Right lobe of liver (tissue), 6 donors: ENCODE measurements around the gene SIK1. TPM values are rescaled to one million over a fixed set of nuclear protein-coding genes. Genes with fewer than 3 reads are reported as not detected.
A peak's percentile ranks its signal among the peaks of the same experiment; 100 is the strongest.
"Not testable (repeated sequence)": the region's sequence is repeated elsewhere in the genome, so short reads cannot be mapped to it uniquely, and the experiment has no call there.

Experiments used
- ATAC-seq, 4 donors: fragments of 200-7000 bp; cut with Tn5 transposase; one replicate each; pipeline ENCODE4 v1.9.1; 2020; ENCODE audit warnings: mild to moderate bottlenecking in 4 of 4, moderate library complexity in 4 of 4
- DNase-seq, 3 donors: peaks; one replicate each; pipeline ENCODE4 v3.0.0-alpha.2; 2020
- H3K27ac ChIP-seq, 3 donors: fragments of 200-600 bp; one replicate each; pipeline ENCODE4 v1.8.0; 2022
- H3K27me3 ChIP-seq, 2 donors: fragments of 200-600 bp; one replicate each; pipeline ENCODE4 v1.8.0; 2022
- H3K36me3 ChIP-seq, 4 donors: fragments of 200-600 bp; sonication (generic) in 1 of 4; one replicate each; pipeline versions ENCODE4 v1.5.1 to v1.8.0; 2017 to 2022; ENCODE audit warnings: control low read depth in 1 of 4
- H3K4me1 ChIP-seq, 4 donors: fragments of 200-600 bp; sonication (generic) in 1 of 4; one replicate each; pipeline versions ENCODE4 v1.5.1 to v1.8.0; 2017 to 2022; ENCODE audit warnings: control low read depth in 1 of 4
- H3K4me3 ChIP-seq, 3 donors: fragments of 200-600 bp; one replicate each; pipeline ENCODE4 v1.8.0; 2022
- H3K9me3 ChIP-seq, 4 donors: fragments of 200-600 bp; sonication (generic) in 1 of 4; one replicate each; pipeline versions ENCODE4 v1.5.1 to v1.8.0; 2017 to 2022; ENCODE audit warnings: control low read depth in 1 of 4
- WGBS: methylation state at CpG from one replicate; pipeline ENCODE4 v1.1.6; 2018; ENCODE audit warnings: low coverage, low lambda C conversion rate; ENCODE audit not compliant: insufficient coverage; ENCODE audit errors: missing lambda C conversion rate; 5-methylcytosine and 5-hydroxymethylcytosine counted together
- intact Hi-C, 2 donors: fragments of 100-400 bp; cut with DNase I; formaldehyde crosslinking; loops; one replicate each; pipeline versions ENCODE4 v1.11.2 to v1.14.1; 2022
- total RNA-seq, 6 experiments: library from RNA; depleted of rRNA in 2 of 6; stranded (reverse); fragments of >200 nt in 2 of 6; fragmentation: NEBNext Ultra II Directional in 3 of 6; extraction: Animal tissue kit (Norgen Biotek cat#: 25700) in 3 of 6; gene quantifications; one replicate each; pipeline versions ENCODE4 v1.1.0 to v1.2.4, GENCODE V29; 2016 to 2023
- donor health status: DM: no; HTN: yes; CAD: no.
- donor health status: DM: no; HTN: no; CAD: no.
- donor health status: DM: no; HTN: no; CAD: no.
- donor health status: DM: no; HTN: yes; CAD: no.
- donor health status: DM: no; HTN: yes; CAD: no.

SIK1 gene
- total RNA-seq, 6 experiments from 2014 or later = 4.2 to 44.4 (median 23.9) TPM

DNA sequence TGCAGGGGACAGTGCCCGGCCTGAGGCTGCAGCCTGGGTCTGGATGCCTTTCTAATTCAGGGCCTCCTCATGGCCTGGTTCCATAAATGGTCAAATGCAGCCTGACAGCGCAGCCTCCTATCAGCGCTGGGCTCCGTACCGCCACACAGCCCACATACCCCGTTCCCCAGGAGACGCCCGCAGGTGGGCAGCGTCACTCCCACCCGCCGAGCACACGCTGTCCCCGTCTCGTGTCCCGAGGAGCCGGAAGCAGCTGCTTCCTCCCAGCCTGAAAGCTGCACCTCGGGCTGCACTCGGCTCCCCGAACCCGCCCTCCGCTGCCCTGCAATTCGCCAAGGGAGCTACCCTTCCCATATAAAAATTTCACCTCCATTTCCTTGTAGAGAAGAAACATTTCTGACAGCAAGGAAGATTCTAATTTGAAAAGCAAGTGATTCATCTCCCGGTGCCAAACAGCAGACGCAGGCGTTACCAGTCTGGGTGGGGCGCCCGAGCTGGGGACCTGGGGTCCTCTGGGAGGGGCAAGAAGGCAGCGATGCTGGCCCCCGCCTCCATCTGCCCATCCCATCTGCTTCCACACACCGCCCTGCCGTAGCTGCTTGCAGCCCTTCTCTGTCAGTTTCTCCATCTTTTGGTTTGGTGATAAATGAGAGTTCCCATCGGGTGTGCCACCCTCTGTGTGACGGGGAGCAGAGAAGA lies 29.8 kb upstream of the SIK1 start:
- H3K9me3 ChIP-seq, H3K27ac ChIP-seq, H3K27me3 ChIP-seq, DNase-seq, H3K4me1 ChIP-seq, H3K4me3 ChIP-seq, intact Hi-C loops, H3K36me3 ChIP-seq: not testable (repeated sequence)
- WGBS = no CpG with 5 or more reads among the region's 33 CpGs
- peak; percentile 37 to 71 (median 53) for ATAC-seq

DNA sequence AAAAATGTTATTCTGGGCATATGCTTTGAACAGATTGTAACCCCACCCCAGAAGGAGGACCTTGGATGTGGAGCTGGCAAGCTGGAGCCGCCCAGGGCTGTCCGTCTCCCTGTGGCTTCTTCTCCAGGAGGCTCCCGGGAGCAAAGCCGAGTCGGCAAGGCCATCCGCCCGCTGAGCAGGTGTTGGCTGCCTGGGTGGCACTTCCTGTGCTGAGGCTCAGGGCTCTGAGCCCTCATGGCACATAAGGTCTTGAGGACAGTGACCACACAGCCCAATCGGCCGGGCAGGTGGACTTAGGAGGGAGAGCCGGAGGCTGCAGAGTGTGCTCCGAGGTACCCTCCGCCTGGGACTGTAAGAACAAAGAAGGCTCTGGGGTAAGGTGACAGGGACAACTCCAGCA lies 28.8 kb upstream of the SIK1 start:
- H3K27me3 ChIP-seq, intact Hi-C loops, H3K4me3 ChIP-seq, DNase-seq, ATAC-seq, H3K27ac ChIP-seq, H3K9me3 ChIP-seq, H3K36me3 ChIP-seq, H3K4me1 ChIP-seq: not testable (repeated sequence)
- no CpG with 5 or more reads among the region's 12 CpGs for WGBS

DNA sequence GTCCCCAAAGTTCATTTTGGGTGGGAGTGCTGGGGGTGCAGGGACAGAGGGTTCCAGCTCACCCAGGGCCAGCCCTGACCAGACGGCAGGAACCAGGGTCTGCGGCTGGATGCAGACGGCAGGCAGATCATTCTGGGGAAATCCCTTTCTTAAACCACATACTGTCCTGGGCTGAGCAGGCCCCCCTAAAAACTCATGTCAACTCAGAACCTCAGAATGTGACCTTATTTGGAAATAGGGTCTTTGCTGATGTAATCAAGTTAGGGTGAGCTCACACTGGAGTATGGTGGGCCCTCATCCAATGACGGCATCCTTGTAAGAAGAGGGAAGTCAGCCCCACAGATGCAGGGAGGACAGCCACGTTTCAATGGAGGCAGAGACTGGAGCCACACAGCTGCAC lies 27.2 kb upstream of the SIK1 start:
- H3K27me3 ChIP-seq, H3K4me1 ChIP-seq, DNase-seq, H3K4me3 ChIP-seq, H3K27ac ChIP-seq, H3K36me3 ChIP-seq, ATAC-seq, H3K9me3 ChIP-seq, intact Hi-C loops: not testable (repeated sequence)
- no CpG with 5 or more reads among the region's 5 CpGs for WGBS

DNA sequence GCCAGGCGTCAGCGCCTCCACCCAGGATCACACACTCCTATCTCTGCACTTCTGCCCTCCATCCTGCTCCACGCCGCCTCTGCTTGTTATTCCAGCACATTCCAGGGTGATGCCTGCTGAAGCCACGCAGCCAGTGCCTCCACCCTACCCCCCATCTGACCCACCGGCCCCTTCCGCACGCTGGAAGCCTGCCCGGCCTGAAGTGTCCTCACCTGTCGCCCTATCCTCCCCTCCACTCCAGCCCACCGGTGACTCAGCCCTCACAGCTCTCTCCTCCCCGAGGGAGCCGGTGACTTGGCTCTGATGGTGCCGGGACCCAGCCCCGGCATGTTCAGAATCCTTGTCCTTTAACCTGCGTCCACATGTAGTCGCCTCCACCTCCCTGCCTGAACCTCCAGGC lies 24.9 kb upstream of the SIK1 start:
- no CpG with 5 or more reads among the region's 17 CpGs for WGBS
- ATAC-seq, DNase-seq, H3K27ac ChIP-seq, H3K36me3 ChIP-seq, H3K4me3 ChIP-seq, intact Hi-C loops, H3K27me3 ChIP-seq, H3K4me1 ChIP-seq, H3K9me3 ChIP-seq: not testable (repeated sequence)

DNA sequence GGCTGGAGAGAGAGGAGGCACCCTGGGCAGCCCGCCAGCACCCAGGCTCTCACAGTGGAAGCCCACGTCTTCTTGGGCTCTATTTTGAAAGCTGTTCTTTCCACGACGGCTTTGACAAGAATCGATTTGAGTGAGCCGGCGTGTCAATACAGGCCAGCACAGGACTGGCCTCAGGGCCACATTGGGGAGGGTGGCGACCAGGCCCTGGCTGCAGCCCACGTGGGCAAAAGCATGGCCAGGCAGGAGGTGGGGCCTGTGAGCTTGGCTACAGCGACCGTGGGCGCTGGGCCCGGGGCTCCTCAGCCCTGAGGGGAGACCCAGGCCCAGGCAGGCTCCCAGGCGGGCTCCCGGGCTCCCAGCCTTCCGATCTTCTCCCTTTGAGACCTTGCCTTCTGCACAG lies 23.4 kb upstream of the SIK1 start:
- intact Hi-C loops, H3K9me3 ChIP-seq, H3K4me1 ChIP-seq, H3K27ac ChIP-seq, H3K36me3 ChIP-seq, DNase-seq, H3K4me3 ChIP-seq, H3K27me3 ChIP-seq: not testable (repeated sequence)
- no CpG with 5 or more reads among the region's 16 CpGs for WGBS
- ATAC-seq = peak; percentile 68 to 85 (median 83)

DNA sequence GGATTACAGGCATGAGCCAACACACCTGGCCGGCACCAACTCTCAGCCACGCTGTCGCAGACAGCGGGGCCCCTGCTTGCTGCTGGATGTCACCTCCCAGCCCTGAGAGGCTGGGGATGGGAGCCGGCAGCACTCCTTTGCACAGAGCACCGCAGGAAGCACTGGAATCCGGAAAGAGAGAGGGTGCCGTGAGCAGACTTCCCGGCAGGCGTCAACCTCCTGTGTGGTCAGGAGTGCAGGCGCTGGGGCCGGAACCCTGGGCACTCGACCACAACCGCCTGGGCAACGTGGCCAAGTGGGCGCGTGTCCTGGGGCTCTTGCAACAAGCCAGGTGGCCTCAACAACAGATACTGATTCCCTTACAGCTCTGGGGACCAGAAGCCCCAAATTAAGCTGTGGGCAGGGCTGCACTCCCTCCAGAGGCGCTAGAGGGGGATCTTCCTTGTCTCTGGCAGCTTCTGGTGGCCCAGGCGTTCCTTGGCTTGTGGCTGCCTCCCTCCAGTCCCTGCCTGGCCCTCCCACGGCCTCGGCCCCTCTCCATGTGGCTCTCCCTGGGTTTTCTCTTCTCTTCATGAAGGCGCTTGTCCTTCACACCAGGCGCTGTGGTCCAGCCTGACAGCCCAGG lies 20.5 kb upstream of the SIK1 start:
- H3K9me3 ChIP-seq, DNase-seq, H3K4me1 ChIP-seq, intact Hi-C loops, H3K4me3 ChIP-seq, H3K27me3 ChIP-seq, H3K36me3 ChIP-seq, H3K27ac ChIP-seq: not testable (repeated sequence)
- ATAC-seq = peak; percentile 63 to 72 (median 69)
- no CpG with 5 or more reads among the region's 23 CpGs for WGBS

DNA sequence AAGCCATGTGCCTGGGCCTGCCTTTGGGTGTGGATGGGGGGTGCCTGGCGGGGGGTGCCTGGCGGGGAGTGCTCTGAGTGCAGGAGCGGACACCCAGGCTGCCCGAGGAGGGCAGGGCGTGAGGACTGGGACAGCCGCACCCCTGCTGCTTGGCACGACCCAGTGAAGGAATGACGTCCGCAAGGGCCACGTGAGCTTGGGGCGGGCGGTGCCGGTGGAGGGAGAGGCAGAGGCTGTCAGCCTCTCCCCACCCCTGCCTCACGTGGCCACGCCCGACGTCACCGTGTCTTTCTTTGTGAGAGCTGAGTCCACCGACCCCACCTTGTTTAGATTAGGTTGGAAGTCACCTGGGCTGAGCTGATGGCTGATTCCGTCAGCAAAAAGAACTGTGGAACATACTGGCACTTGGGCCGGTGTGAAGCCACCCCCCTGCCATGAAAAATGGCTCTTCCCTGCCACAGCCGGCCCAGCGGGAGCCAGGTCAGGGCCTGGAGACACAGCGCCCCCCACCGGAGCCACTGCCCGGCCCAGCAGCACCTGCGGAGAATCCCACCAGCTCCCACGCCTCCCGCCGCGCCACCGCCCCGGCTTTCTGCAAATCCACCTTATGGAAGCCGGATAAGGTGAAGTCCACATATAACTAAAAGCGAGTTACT lies 19.5 kb upstream of the SIK1 start:
- ATAC-seq, H3K27me3 ChIP-seq, H3K4me3 ChIP-seq, H3K36me3 ChIP-seq, H3K27ac ChIP-seq, DNase-seq, intact Hi-C loops, H3K9me3 ChIP-seq, H3K4me1 ChIP-seq: not testable (repeated sequence)
- WGBS = no CpG with 5 or more reads among the region's 35 CpGs

DNA sequence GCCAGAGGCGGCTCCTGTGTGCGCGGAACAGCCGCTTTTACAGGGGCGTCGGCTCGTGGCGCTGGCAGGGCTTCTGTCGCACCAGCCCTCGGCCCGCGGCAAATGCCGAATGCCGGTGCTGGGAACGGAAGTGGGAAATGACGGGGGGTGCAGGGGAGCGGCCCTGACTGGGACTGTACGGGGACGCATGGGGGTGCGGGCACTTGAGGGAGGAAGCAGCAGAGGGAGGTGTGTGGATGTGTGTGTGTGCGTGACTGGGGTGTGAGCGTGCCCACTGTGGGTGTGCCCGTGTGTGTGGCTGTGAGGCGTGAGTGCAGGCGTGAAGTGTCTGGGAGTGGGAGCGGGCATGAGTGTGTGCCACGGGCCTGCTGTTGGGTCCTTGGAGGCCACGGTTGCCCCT lies 17.6 kb upstream of the SIK1 start:
- intact Hi-C loops, ATAC-seq, H3K27ac ChIP-seq, H3K4me3 ChIP-seq, H3K27me3 ChIP-seq, H3K36me3 ChIP-seq, H3K4me1 ChIP-seq, H3K9me3 ChIP-seq: not testable (repeated sequence)
- DNase-seq = peak in 1 of 3 donors; percentile 25
- WGBS = no CpG with 5 or more reads among the region's 28 CpGs

DNA sequence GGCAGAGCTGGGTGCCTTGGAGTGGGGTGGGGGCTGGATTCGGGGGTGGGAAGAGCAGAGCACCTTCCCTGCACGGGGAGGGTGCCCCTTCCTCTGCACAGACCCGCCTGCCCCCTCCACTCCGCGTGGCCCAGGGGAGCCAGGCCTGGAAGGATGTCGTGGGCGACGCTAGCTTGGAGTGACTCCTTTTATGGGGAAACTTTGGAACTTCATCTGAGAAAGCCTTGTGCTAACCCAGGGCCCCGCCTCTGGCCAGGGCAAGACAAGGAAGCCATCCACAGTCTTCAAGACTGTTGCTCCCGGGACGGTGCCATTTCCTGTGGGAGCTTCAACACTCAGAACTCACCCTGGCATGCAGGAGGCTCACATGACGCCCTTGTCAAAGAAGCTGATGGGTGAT lies 15.6 kb upstream of the SIK1 start:
- intact Hi-C loops, H3K4me3 ChIP-seq, H3K36me3 ChIP-seq, ATAC-seq, DNase-seq, H3K9me3 ChIP-seq, H3K4me1 ChIP-seq, H3K27ac ChIP-seq, H3K27me3 ChIP-seq: not testable (repeated sequence)
- no CpG with 5 or more reads among the region's 12 CpGs for WGBS

DNA sequence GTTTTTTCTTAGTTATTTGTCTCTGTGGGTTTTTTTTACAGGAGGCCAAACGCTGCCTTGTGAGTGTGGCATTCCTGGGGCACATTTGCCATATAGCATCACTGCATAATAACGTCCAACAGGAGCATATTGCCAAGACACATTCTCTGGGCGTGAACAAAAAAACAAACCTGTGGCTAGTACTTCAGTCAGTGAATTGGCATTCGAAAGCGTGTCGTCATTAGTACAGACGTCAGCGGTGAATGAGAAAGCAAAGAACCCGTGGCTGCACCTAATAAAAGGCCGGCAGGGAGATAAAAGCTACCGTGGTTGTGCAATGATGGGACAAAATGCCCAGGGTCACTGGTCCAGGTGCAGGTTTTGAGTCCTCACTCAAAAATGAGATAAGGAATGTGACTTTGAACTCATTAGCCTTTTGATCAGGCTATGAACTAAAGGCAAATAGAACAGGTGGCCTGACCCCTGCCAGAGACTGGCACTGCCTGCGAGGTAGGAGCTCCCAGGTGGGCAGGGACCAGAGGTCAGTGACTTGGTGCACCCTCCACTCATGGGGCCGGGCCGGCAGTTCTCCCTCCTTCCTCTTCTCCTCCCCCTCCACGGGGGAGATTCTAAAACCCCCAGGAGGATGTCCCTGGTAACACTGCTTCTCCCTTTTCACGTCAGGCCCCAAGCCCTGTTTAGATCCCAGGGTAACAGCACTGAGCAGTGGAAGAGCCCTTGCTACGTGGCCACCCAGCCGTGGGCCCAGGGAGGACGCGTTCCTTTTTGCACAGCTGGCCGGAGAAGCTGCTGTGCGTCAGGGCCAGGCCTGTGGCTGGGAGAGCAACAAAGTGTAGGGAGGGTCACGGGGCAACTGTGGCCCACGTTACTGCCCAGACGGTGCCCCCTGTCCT lies 14.2 kb upstream of the SIK1 start:
- intact Hi-C loops, DNase-seq, H3K27me3 ChIP-seq, H3K36me3 ChIP-seq, H3K9me3 ChIP-seq, H3K4me1 ChIP-seq, H3K4me3 ChIP-seq: not testable (repeated sequence)
- peak overlapping the region in 1 of 3 donors; percentile 68 for H3K27ac ChIP-seq
- no CpG with 5 or more reads among the region's 25 CpGs for WGBS
- peak; percentile 79 to 95 (median 92) for ATAC-seq
